Kidney (tissue), 14 donors: ENCODE results near the gene TMEM151A. TPM values are rescaled to one million over a fixed set of nuclear protein-coding genes. Genes with fewer than 3 reads are reported as not detected.
"Not testable (repeated sequence)": the region's sequence is repeated elsewhere in the genome, so short reads cannot be mapped to it uniquely, and the experiment has no call there.

Experiments
- DNase-seq, 5 donors: peaks; one replicate each; pipeline ENCODE4 v3.0.0-alpha.2; 2013 to 2020
- FAIRE-seq: peaks from 2 replicates; lab custom pipeline; 2012; peaks lifted over from hg19 to GRCh38; lab: Jason Lieb, UNC
- H3K27ac ChIP-seq, 2 donors: one replicate each; pipeline ENCODE4 v1.7.0; 2013; ENCODE audit warnings: low read depth in 2 of 2, low read length in 2 of 2, inconsistent platforms in 1 of 2
- H3K27me3 ChIP-seq: one replicate; pipeline ENCODE4 v1.7.1; 2013; ENCODE audit warnings: low read length, inconsistent platforms; ENCODE audit not compliant: control insufficient read depth, insufficient read depth
- H3K36me3 ChIP-seq, 3 donors: one replicate each; pipeline versions ENCODE4 v1.7.0 to v1.7.1; 2013; ENCODE audit warnings: low read length in 3 of 3, control low read depth in 1 of 3, inconsistent platforms in 1 of 3; ENCODE audit not compliant: insufficient read depth in 3 of 3, control insufficient read depth in 2 of 3
- H3K4me1 ChIP-seq, 3 donors: one replicate each; pipeline versions ENCODE4 v1.7.0 to v1.7.1; 2013; ENCODE audit warnings: low read length in 3 of 3, inconsistent platforms in 1 of 3, low read depth in 1 of 3; ENCODE audit not compliant: control insufficient read depth in 2 of 3, insufficient read depth in 2 of 3
- H3K4me3 ChIP-seq, 3 donors: one replicate each; pipeline versions ENCODE4 v1.7.0 to v1.8.1; 2013; ENCODE audit warnings: low read length in 3 of 3, control low read depth in 1 of 3, inconsistent platforms in 1 of 3
- H3K9ac ChIP-seq, 3 donors: one replicate each; pipeline versions ENCODE4 v1.7.0 to v1.7.1; 2013; ENCODE audit warnings: low read length in 3 of 3, control low read depth in 1 of 3, inconsistent platforms in 1 of 3
- H3K9me3 ChIP-seq, 3 donors: one replicate each; pipeline versions ENCODE4 v1.7.0 to v1.7.1; 2013; ENCODE audit warnings: low read length in 3 of 3, control low read depth in 1 of 3, inconsistent platforms in 1 of 3; ENCODE audit not compliant: control insufficient read depth in 2 of 3, insufficient read depth in 1 of 3
- CTCF ChIP-seq: IDR thresholded peaks from 3 replicates; pipeline ENCODE4 v1.5.1; 2012; ENCODE audit warnings: mild to moderate bottlenecking, moderate library complexity, borderline replicate concordance; ENCODE audit not compliant: insufficient read depth; ENCODE audit errors: extremely low read depth
- intact Hi-C: fragments of 100-400 bp; cut with DNase I; formaldehyde crosslinking; loops from one replicate; pipeline ENCODE4 v1.11.1; 2022
- polyA plus RNA-seq: library from polyadenylated mRNA; stranded (reverse); fragments of 350-450 nt; fragmentation: Illumina TruSeq; extraction: RNeasy Lipid Tissue Mini Kit (QIAGEN cat#74804); gene quantifications from one replicate; pipeline ENCODE4 v1.2.3, GENCODE V29; 2014; ENCODE audit warnings: low read depth, low replicate concordance; ENCODE audit not compliant: insufficient read depth
- total RNA-seq: library from RNA; stranded (reverse); fragmentation: NEBNext Ultra II Directional; extraction: Animal tissue kit (Norgen Biotek cat#: 25700); gene quantifications from one replicate; pipeline ENCODE4 v1.2.1, GENCODE V29; 2021
- donor health status: control.
- donor health status: control.
- donor health status: control.
- donor health status: control.
- donor health status: control.
- donor health status: DM: yes; HTN: yes; CAD: no.
- donor health status: Normal renal cell carcinoma (clear cell type).

The TMEM151A gene
- total and polyA plus RNA-seq, 2 donors from 2014 or later = 0.19 TPM; not detected in 1

DNA sequence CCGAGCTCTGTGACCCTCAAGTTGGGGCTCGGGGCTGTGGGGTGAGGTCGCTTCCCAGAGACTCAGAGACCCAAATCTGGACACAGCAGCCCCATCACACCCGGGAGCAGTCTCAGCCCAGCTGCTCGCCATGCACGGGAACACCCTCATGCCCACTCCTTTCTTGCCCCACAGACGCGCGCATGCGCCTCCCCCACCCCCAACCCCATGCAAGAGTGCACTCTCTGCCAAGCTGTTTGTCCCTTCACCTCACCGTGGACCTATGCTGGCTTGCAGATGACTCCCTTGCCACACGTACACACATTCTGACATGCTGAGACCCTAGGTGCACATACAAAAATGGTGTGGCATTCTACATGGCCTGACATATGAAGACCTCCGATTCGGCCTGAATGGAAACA lies 25.6 kb downstream of the TMEM151A start:
- H3K27ac ChIP-seq = peak overlapping the region; percentile 71 to 81
- TF ChIP-seq CTCF = no peak
- intact Hi-C loops = no loop called here
- H3K36me3 ChIP-seq = no peaks in the 10 kb centered on the region
- DNase-seq (peak; percentile 71 to 84 (median 83)), FAIRE-seq (no peak)
- no peaks in the 10 kb centered on the region for H3K27me3 ChIP-seq
- H3K4me1 ChIP-seq = peaks cover 0 to 16% (median 3%) of the 10 kb centered on the region in 3 donors
- peak overlapping the region in 1 of 3 donors; percentile 21 for H3K4me3 ChIP-seq
- no peak overlapping the region for H3K9ac ChIP-seq
- no peaks in the 10 kb centered on the region for H3K9me3 ChIP-seq

DNA sequence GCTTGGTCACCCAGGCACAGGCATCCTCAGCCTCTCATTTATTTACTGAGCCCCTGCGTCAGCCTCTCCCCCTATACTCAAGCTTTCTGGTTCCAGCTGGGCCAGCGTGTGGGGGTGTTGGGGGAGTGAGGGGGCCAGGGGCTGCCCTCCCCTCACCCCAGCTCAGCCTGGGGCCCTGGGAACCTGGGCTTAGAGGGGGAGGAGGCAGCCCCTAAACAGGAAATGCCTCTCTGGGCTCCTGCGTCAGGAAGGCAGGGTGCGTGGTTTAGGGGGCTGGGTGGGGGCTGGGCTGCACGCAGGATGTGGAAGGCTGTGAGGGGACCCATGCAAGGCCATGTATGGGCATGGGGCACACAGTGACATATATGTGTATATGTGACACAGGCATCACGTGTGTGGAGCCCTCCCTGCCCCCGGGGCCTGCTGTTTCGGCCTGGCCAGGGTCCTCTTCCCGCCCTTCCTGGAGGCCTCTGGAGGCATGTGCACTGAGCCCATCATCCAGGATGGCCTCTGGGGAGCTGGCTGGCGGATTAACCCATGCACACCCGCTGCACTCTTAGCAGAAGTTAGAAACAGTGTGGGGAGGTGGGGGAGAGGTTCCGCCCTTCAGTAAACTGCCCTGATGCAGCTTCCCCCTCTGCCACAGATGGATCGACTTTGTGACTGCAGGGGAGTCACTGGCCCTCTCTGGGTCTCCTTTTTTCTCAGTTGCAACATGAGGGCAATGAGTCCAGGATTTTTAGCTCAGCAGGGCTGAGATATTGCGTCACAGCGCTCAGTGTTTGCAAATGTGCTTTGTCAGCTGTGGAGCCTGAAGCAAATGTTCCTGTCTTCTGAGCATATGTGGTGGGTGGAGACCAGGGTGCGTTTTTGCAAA lies 26.3 kb downstream of the TMEM151A start:
- intact Hi-C loops = no loop called here
- Histone ChIP-seq H3K9ac (no peak overlapping the region), H3K4me3 (no peak overlapping the region), H3K27ac (peak overlapping the region; percentile 71 to 81), H3K36me3 (no peaks in the 10 kb centered on the region), H3K27me3 (no peaks in the 10 kb centered on the region), H3K4me1 (peaks cover 0 to 16% (median 3%) of the 10 kb centered on the region in 3 donors), H3K9me3 (no peaks in the 10 kb centered on the region)
- FAIRE-seq = no peak
- no peak for TF ChIP-seq CTCF
- peak; percentile 63 to 88 (median 82) for DNase-seq

GRCh38 chr11:66318600-66318970 lies 26.9 kb downstream of the TMEM151A start:
- no peak for TF ChIP-seq CTCF
- H3K36me3 ChIP-seq = no peaks in the 10 kb centered on the region
- FAIRE-seq (no peak), DNase-seq (no peak)
- H3K27ac ChIP-seq = peak overlapping the region; percentile 71 to 81
- no peak overlapping the region for H3K4me3 ChIP-seq
- H3K27me3 ChIP-seq = no peaks in the 10 kb centered on the region
- H3K4me1 ChIP-seq = peaks cover 0 to 13% (median 3%) of the 10 kb centered on the region in 3 donors
- intact Hi-C loops = no loop called here
- H3K9ac ChIP-seq = no peak overlapping the region
- no peaks in the 10 kb centered on the region for H3K9me3 ChIP-seq

- H3K27me3 ChIP-seq, intact Hi-C loops, H3K4me3 ChIP-seq, DNase-seq, FAIRE-seq, H3K9me3 ChIP-seq, H3K36me3 ChIP-seq, H3K27ac ChIP-seq, H3K9ac ChIP-seq: not testable (repeated sequence)
- peaks cover 0 to 13% (median 3%) of the 10 kb centered on the region in 3 donors for H3K4me1 ChIP-seq
These were observed 28.6 kb downstream of the TMEM151A start for GRCh38 chr11:66320289-66320688.

DNA sequence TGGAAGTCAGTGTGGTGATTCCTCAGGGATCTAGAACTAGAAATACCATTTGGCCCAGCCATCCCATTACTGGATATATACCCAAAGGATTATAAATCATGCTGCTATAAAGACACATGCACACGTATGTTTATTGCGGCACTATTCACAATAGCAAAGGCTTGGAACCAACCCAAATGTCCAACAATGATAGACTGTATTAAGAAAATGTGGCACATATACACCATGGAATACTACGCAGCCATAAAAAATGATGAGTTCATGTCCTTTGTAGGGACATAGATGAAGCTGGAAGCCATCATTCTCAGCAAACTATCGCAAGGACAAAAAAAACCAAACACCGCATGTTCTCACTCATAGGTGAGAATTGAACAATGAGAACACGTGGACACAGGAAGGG lies 29.1 kb downstream of the TMEM151A start:
- H3K9me3 ChIP-seq, H3K27ac ChIP-seq, H3K27me3 ChIP-seq, DNase-seq, H3K36me3 ChIP-seq, FAIRE-seq, H3K4me3 ChIP-seq, intact Hi-C loops, H3K9ac ChIP-seq: not testable (repeated sequence)
- peaks cover 0 to 13% (median 3%) of the 10 kb centered on the region in 3 donors for H3K4me1 ChIP-seq
